ENCODE results near the gene MTMR3.

MTMR3 gene

DNA sequence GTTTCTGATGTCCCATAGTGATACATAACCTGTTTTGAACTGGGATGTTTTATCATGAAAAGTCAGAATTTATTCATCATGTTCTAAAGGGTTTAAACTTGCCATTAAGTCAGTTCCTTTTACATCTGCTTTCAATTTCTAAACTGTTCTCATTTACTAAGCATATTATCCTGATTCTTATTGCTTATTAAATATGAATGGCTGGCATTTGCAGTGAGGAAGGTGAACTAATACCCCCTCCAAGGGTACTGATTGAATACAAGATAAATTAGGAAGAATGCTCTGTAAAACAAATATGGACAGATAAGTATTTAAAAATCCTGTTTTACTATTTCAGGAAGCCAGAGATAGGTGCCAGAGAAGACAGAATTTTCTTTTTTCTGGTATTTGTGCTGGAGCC is 126.5 kb downstream of the MTMR3 start:
- TF ChIP-seq, protein P1, sequence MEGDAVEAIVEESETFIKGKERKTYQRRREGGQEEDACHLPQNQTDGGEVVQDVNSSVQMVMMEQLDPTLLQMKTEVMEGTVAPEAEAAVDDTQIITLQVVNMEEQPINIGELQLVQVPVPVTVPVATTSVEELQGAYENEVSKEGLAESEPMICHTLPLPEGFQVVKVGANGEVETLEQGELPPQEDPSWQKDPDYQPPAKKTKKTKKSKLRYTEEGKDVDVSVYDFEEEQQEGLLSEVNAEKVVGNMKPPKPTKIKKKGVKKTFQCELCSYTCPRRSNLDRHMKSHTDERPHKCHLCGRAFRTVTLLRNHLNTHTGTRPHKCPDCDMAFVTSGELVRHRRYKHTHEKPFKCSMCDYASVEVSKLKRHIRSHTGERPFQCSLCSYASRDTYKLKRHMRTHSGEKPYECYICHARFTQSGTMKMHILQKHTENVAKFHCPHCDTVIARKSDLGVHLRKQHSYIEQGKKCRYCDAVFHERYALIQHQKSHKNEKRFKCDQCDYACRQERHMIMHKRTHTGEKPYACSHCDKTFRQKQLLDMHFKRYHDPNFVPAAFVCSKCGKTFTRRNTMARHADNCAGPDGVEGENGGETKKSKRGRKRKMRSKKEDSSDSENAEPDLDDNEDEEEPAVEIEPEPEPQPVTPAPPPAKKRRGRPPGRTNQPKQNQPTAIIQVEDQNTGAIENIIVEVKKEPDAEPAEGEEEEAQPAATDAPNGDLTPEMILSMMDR (conservative IDR thresholded peaks at IDR 0.05; ENCODE audit: low read depth, low read length), result no peak
- Histone ChIP-seq H3K36me3 (ENCODE audit: insufficient read depth) (no peaks in the 10 kb centered on the region), H3K27me3 (ENCODE audit: insufficient read depth, low read depth) (no peaks in the 10 kb centered on the region), H2AFZ (ENCODE audit: low read depth) (no peak overlapping the region), H3K4me1 (ENCODE audit: low read depth, poor library complexity, severe bottlenecking) (no peaks in the 10 kb centered on the region), H3K79me2 (ENCODE audit: insufficient read depth, low read depth) (no peaks in the 10 kb centered on the region), H3K27ac (no peak overlapping the region), H3K4me2 (no peak overlapping the region), H4K20me1 (ENCODE audit: insufficient read depth) (no peaks in the 10 kb centered on the region), H3K9ac (no peak overlapping the region), H3K4me3 (IDR thresholded peaks at IDR 0.05; ENCODE audit: insufficient read depth, low read depth, low read length) (no peak overlapping the region)

DNA sequence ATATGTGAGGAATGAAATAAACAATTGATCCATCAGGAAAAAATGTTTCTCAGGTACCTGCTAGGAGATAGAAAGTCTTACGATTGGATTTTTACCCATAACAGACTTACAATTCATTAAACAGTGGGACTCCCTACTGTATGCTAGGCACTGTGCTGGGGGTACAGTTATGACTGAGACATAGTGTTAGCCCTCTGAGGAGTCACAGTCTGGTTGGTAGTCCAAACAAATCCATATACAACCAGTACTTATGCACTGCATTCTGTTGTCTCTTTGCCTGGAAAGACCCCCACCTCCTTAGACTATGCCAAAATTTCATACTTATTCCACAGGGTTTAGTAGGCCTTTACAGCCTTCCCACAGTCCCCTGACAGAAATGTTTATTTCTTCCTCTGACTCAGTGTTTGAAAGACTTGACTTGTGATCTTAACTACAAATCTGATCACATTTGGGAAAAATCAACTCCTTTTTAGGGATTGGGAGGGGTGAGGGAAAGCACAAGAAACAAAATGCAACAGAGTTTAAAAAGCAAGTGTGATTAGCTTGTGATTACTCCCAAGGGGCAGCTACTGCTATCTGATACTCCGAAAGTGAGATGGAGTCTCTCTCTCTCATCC is 127.9 kb downstream of the MTMR3 start:
- H4K20me1 ChIP-seq (ENCODE audit: insufficient read depth), result no peaks in the 10 kb centered on the region
- TF ChIP-seq, protein P1 (conservative IDR thresholded peaks at IDR 0.05; ENCODE audit: low read depth, low read length), result no peak
- no peak overlapping the region for H3K4me3 ChIP-seq (IDR thresholded peaks at IDR 0.05; ENCODE audit: insufficient read depth, low read depth, low read length)
- no peaks in the 10 kb centered on the region for H3K79me2 ChIP-seq (ENCODE audit: insufficient read depth, low read depth)
- H3K4me2 ChIP-seq, result no peak overlapping the region
- no peaks in the 10 kb centered on the region for H3K36me3 ChIP-seq (ENCODE audit: insufficient read depth)
- H3K4me1 ChIP-seq (ENCODE audit: low read depth, poor library complexity, severe bottlenecking), result no peaks in the 10 kb centered on the region
- no peak overlapping the region for H2AFZ ChIP-seq (ENCODE audit: low read depth)
- no peak overlapping the region for H3K9ac ChIP-seq
- H3K27ac ChIP-seq, result no peak overlapping the region
- H3K27me3 ChIP-seq (ENCODE audit: insufficient read depth, low read depth), result no peaks in the 10 kb centered on the region

DNA sequence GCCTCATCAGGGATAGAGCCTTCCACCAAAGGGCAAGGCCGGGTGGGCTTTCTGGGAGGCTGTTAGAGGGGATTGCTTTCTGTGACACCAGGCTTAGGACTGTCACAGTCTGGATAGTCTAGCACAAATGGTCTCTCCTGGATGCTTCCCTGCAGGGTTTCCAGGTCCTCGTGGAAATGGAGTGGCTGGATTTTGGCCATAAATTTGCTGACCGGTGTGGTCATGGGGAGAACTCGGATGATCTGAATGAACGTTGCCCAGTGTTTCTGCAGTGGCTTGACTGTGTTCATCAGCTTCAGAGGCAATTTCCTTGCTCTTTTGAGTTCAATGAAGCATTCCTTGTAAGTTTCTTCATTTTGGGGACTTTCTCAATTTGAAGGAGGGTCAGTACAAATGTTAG is 130.2 kb downstream of the MTMR3 start:
- Histone ChIP-seq H3K27me3 (ENCODE audit: insufficient read depth, low read depth) (no peaks in the 10 kb centered on the region), H3K4me3 (IDR thresholded peaks at IDR 0.05; ENCODE audit: insufficient read depth, low read depth, low read length) (no peak overlapping the region), H3K36me3 (ENCODE audit: insufficient read depth) (no peaks in the 10 kb centered on the region), H3K4me1 (ENCODE audit: low read depth, poor library complexity, severe bottlenecking) (no peaks in the 10 kb centered on the region), H3K79me2 (ENCODE audit: insufficient read depth, low read depth) (no peaks in the 10 kb centered on the region), H3K4me2 (no peak overlapping the region), H3K9ac (no peak overlapping the region), H2AFZ (ENCODE audit: low read depth) (no peak overlapping the region), H4K20me1 (ENCODE audit: insufficient read depth) (no peaks in the 10 kb centered on the region), H3K27ac (no peak overlapping the region)
- TF ChIP-seq, protein P1 (conservative IDR thresholded peaks at IDR 0.05; ENCODE audit: low read depth, low read length), result no peak

DNA sequence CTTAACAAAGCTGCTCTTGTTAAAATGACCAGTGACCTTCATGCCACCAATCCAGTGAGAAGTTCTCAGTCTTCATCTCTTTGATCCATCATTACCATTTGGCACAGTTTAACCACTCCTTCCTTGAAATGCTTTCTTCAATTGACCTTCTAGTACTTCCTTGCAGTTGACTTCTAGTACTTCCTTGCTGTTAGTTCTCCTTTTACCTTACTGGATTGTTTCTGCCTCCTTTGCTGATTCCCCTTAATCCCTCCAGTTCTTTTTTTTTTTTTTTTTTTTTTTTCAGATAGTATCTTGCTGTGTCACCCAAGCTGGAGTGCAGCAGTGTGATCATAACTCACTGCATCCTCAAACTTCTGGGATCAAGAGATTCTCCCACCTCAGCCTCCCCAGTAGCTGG is 131.3 kb downstream of the MTMR3 start:
- TF ChIP-seq, protein P1 (conservative IDR thresholded peaks at IDR 0.05; ENCODE audit: low read depth, low read length), result no peak
- H3K4me2 ChIP-seq, result no peak overlapping the region
- no peak overlapping the region for H3K4me3 ChIP-seq (IDR thresholded peaks at IDR 0.05; ENCODE audit: insufficient read depth, low read depth, low read length)

More for the DNA sequence above, 131.3 kb downstream of the MTMR3 start:
- Histone ChIP-seq H3K27ac (no peak overlapping the region), H3K4me1 (ENCODE audit: low read depth, poor library complexity, severe bottlenecking) (no peaks in the 10 kb centered on the region), H3K27me3 (ENCODE audit: insufficient read depth, low read depth) (no peaks in the 10 kb centered on the region), H3K9ac (no peak overlapping the region), H4K20me1 (ENCODE audit: insufficient read depth) (no peaks in the 10 kb centered on the region), H3K79me2 (ENCODE audit: insufficient read depth, low read depth) (no peaks in the 10 kb centered on the region), H2AFZ (ENCODE audit: low read depth) (no peak overlapping the region), H3K36me3 (ENCODE audit: insufficient read depth) (no peaks in the 10 kb centered on the region)
